CD4-positive, CD25-positive, alpha-beta regulatory T cell (primary cell): ENCODE measurements around the gene ZNF679. TPM values are rescaled to one million over a fixed set of nuclear protein-coding genes. Genes with fewer than 3 reads are reported as not detected.
"Not testable (repeated sequence)": the region's sequence is repeated elsewhere in the genome, so short reads cannot be mapped to it uniquely, and the experiment has no call there.

Source experiments
- ATAC-seq, 2 donors: fragments of 150-1000 bp; cut with Tn5 transposase; one replicate each; pipeline ENCODE4 v1.10.0; 2021; ENCODE audit warnings: low read depth in 2 of 2, moderate number of reproducible peaks in 2 of 2, moderate library complexity in 1 of 2
- DNase-seq, 3 donors: peaks; one replicate each; pipeline versions ENCODE4 v3.0.0 to v3.0.0-alpha.2; 2012 to 2022; ENCODE audit warnings: mixed read lengths in 1 of 3
- H3K27ac ChIP-seq: one replicate; pipeline ENCODE4 v1.7.0; 2013; ENCODE audit warnings: mild to moderate bottlenecking, low read length; ENCODE audit not compliant: insufficient read depth, poor library complexity, severe bottlenecking
- H3K27me3 ChIP-seq: one replicate; pipeline ENCODE4 v1.7.0; 2013; ENCODE audit warnings: low read length; ENCODE audit not compliant: control insufficient read depth, insufficient read depth
- H3K36me3 ChIP-seq: one replicate; pipeline ENCODE4 v1.7.0; 2013; ENCODE audit warnings: mild to moderate bottlenecking, low read length, moderate library complexity; ENCODE audit not compliant: control insufficient read depth, insufficient read depth
- H3K4me1 ChIP-seq: 2 replicates; pipeline ENCODE4 v1.7.0; 2013; ENCODE audit warnings: mild to moderate bottlenecking, low read length; ENCODE audit not compliant: insufficient read depth, control insufficient read depth, poor library complexity, severe bottlenecking
- H3K4me3 ChIP-seq: one replicate; pipeline ENCODE4 v1.7.0; 2013; ENCODE audit warnings: low read depth, mild to moderate bottlenecking, low read length, moderate library complexity
- H3K9me3 ChIP-seq, 2 experiments: 1 replicate in 1 of 2; 2 replicates in 1 of 2; pipeline ENCODE4 v1.7.0; 2013; ENCODE audit warnings: low read length in 2 of 2, mild to moderate bottlenecking in 1 of 2, moderate library complexity in 1 of 2; ENCODE audit not compliant: control insufficient read depth in 2 of 2
- H3K27ac Mint-ChIP-seq, 3 donors: one replicate each; pipeline ENCODE4 v1.8.0; 2020 to 2022; ENCODE audit warnings: mild to moderate bottlenecking in 3 of 3, mixed read lengths in 3 of 3, moderate library complexity in 2 of 3
- H3K27me3 Mint-ChIP-seq: one replicate; pipeline ENCODE4 v1.8.0; 2022; ENCODE audit warnings: mild to moderate bottlenecking, mixed read lengths
- H3K36me3 Mint-ChIP-seq: one replicate; pipeline ENCODE4 v1.8.0; 2020; ENCODE audit warnings: mixed read lengths
- H3K4me1 Mint-ChIP-seq, 4 donors: one replicate each; pipeline ENCODE4 v1.8.0; 2020 to 2022; ENCODE audit warnings: mixed read lengths in 4 of 4, mild to moderate bottlenecking in 1 of 4
- H3K4me3 Mint-ChIP-seq, 4 donors: one replicate each; pipeline ENCODE4 v1.8.0; 2020 to 2022; ENCODE audit warnings: mild to moderate bottlenecking in 4 of 4, mixed read lengths in 4 of 4, moderate library complexity in 3 of 4
- H3K9me3 Mint-ChIP-seq, 7 donors: one replicate each; pipeline ENCODE4 v1.8.0; 2020 to 2022; ENCODE audit warnings: mixed read lengths in 7 of 7, mild to moderate bottlenecking in 3 of 7, moderate library complexity in 2 of 7
- polyA plus RNA-seq, 4 donors: library from polyadenylated mRNA; unstranded; fragments of 300-500 nt; fragmentation: Illumina TruSeq; gene quantifications; one replicate each; pipeline ENCODE4 v1.2.3, GENCODE V29; 2021
- total RNA-seq: library from RNA; stranded (reverse); gene quantifications from one replicate; pipeline ENCODE4 v1.2.3, GENCODE V29; 2022

ZNF679 gene
- total and polyA plus RNA-seq, 5 donors from 2014 or later: not detected

DNA sequence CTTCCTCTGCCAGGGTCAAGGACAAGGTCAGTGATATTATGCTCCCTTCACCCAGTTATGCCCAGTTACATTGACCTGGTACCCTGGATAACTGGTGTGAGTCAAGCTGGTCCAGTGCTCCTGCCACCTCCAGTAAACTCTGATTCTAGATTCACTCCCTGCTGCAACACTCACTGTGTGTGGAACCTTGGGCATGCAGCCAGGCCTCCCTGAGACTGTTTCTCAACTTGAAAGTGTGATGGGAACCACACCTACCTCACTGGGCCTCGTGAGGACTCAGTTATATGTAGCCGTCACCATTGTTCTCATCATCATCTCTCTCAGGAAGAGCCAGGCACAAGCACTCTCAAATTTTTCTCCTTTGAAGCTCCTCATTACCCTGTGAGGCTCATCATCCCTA lies 84.6 kb downstream of the ZNF679 start:
- peaks cover 0 to 3% of the 10 kb centered on the region in 2 experiments for H3K9me3 ChIP-seq
- no peak overlapping the region for H3K27ac ChIP-seq
- Mint-ChIP-seq H3K36me3 (peaks cover 12% of the 10 kb centered on the region), H3K27ac (peak overlapping the region; percentile 86 to 98 (median 98)), H3K9me3 (peaks cover 0 to 3% (median 0%) of the 10 kb centered on the region in 7 donors), H3K27me3 (no peaks in the 10 kb centered on the region), H3K4me3 (peak overlapping the region in 2 of 4 donors; percentile 28 to 85), H3K4me1 (peaks cover 14 to 48% (median 36%) of the 10 kb centered on the region in 4 donors)
- H3K36me3 ChIP-seq: no peaks in the 10 kb centered on the region
- H3K27me3 ChIP-seq: no peaks in the 10 kb centered on the region
- no peak for DNase-seq
- H3K4me1 ChIP-seq: peaks cover 21% of the 10 kb centered on the region
- H3K4me3 ChIP-seq: no peak overlapping the region
- ATAC-seq: no peak

- peaks cover 17% of the 10 kb centered on the region for H3K4me1 ChIP-seq
- Mint-ChIP-seq H3K27ac (peak within 1 kb of the TSS; percentile 95 to 98 (median 98)), H3K36me3 (peaks cover 12% of the 10 kb centered on the region), H3K4me1 (peaks cover 14 to 43% (median 33%) of the 10 kb centered on the region in 4 donors), H3K9me3 (peaks cover 0 to 6% (median 2%) of the 10 kb centered on the region in 7 donors), H3K27me3 (no peaks in the 10 kb centered on the region), H3K4me3 (peak within 1 kb of the TSS; percentile 85 to 99 (median 96))
- peaks cover 2% of the 10 kb centered on the region for H3K36me3 ChIP-seq
- peaks cover 4 to 7% of the 10 kb centered on the region in 2 experiments for H3K9me3 ChIP-seq
- peak within 1 kb of the TSS; percentile 95 for H3K4me3 ChIP-seq
- DNase-seq (peak; percentile 79 to 94 (median 89)), ATAC-seq (peak; percentile 100)
- peak within 1 kb of the TSS; percentile 72 for H3K27ac ChIP-seq
- no peaks in the 10 kb centered on the region for H3K27me3 ChIP-seq
Measured at GRCh38 chr7:64313740-64314491, 85.6 kb downstream of the ZNF679 start, which contains the start of gene ZNF736. ZNF736 (plus strand) TSS chr7:64313961; CDS start chr7:64314151, 190 bp downstream.

GRCh38 chr7:64314566-64314965 lies 86.3 kb downstream of the ZNF679 start:
- H3K36me3 Mint-ChIP-seq: peaks cover 12% of the 10 kb centered on the region
- peaks cover 0 to 6% (median 3%) of the 10 kb centered on the region in 7 donors for H3K9me3 Mint-ChIP-seq
- H3K4me1 Mint-ChIP-seq: peaks cover 14 to 42% (median 32%) of the 10 kb centered on the region in 4 donors

GRCh38 chr7:64316031-64316742 lies 87.9 kb downstream of the ZNF679 start:
- H3K27me3 ChIP-seq, H3K27me3 Mint-ChIP-seq, ATAC-seq, DNase-seq, H3K36me3 ChIP-seq, H3K27ac ChIP-seq, H3K4me3 ChIP-seq, H3K9me3 Mint-ChIP-seq: not testable (repeated sequence)
- H3K36me3 Mint-ChIP-seq: peaks cover 17% of the 10 kb centered on the region
- H3K4me1 Mint-ChIP-seq: peaks cover 14 to 44% (median 32%) of the 10 kb centered on the region in 4 donors
- peak overlapping the region; percentile 39 to 98 (median 91) for H3K27ac Mint-ChIP-seq
- Histone ChIP-seq H3K9me3 (peaks cover 8 to 11% of the 10 kb centered on the region in 2 experiments), H3K4me1 (peaks cover 17% of the 10 kb centered on the region)
- peak overlapping the region; percentile 54 to 99 (median 92) for H3K4me3 Mint-ChIP-seq

More at GRCh38 chr7:64314566-64314965, 86.3 kb downstream of the ZNF679 start:
- DNase-seq (no peak), ATAC-seq (no peak)
- Histone ChIP-seq H3K27ac (peak overlapping the region; percentile 72), H3K36me3 (peaks cover 2% of the 10 kb centered on the region), H3K27me3 (no peaks in the 10 kb centered on the region), H3K9me3 (peaks cover 6 to 7% of the 10 kb centered on the region in 2 experiments), H3K4me3 (peak overlapping the region; percentile 95), H3K4me1 (peaks cover 17% of the 10 kb centered on the region)
- H3K27me3 Mint-ChIP-seq: no peaks in the 10 kb centered on the region
- peak overlapping the region; percentile 85 to 99 (median 96) for H3K4me3 Mint-ChIP-seq
- H3K27ac Mint-ChIP-seq: peak overlapping the region; percentile 95 to 98 (median 98)

Other genes starting within 250 kb of the ZNF679 start
- not detected for gene ZNF722, start 229.6 kb upstream of the ZNF679 start, total RNA-seq
- not detected for gene ZNF722, start 229.6 kb upstream of the ZNF679 start, polyA plus RNA-seq
- gene ZNF727, start 183.0 kb upstream of the ZNF679 start, total RNA-seq: not detected
- gene ZNF727, start 183.0 kb upstream of the ZNF679 start, polyA plus RNA-seq: under 1 TPM in 1 of 4 donors, not detected in 3; 0.09 TPM
- gene ZNF735, start 21.3 kb upstream of the ZNF679 start, total RNA-seq: not detected
- not detected for gene ZNF735, start 21.3 kb upstream of the ZNF679 start, polyA plus RNA-seq
- gene ZNF736, start 85.5 kb downstream of the ZNF679 start, total RNA-seq: 20.9 TPM
- gene ZNF736, start 85.5 kb downstream of the ZNF679 start, polyA plus RNA-seq: 1 to 10 TPM; 1.1 to 2.8 (median 2.2) TPM